Suprapubic skin (tissue), 4 donors: ENCODE results near the gene FRY. TPM values are rescaled to one million over a fixed set of nuclear protein-coding genes. Genes with fewer than 3 reads are reported as not detected.

Experiments
- DNase-seq, 2 donors: peaks; one replicate each; pipeline ENCODE4 v3.0.0-alpha.2; 2019; ENCODE audit warnings: low spot score in 2 of 2
- H3K27ac ChIP-seq: fragments of 200-600 bp; sonication (generic); one replicate; pipeline ENCODE4 v1.5.1; 2019
- H3K27me3 ChIP-seq: fragments of 200-600 bp; sonication (generic); one replicate; pipeline ENCODE4 v1.5.1; 2019
- H3K36me3 ChIP-seq: fragments of 200-600 bp; sonication (generic); one replicate; pipeline ENCODE4 v1.5.1; 2019
- H3K4me1 ChIP-seq: fragments of 200-600 bp; sonication (generic); one replicate; pipeline ENCODE4 v1.5.1; 2019
- H3K4me3 ChIP-seq: fragments of 200-600 bp; sonication (generic); one replicate; pipeline ENCODE4 v1.5.1; 2019; ENCODE audit warnings: mild to moderate bottlenecking
- H3K9me3 ChIP-seq: fragments of 200-600 bp; sonication (generic); one replicate; pipeline ENCODE4 v1.5.1; 2019
- CTCF ChIP-seq, 2 donors: fragments of 200-600 bp in 1 of 2; fragments of 450-650 bp in 1 of 2; sonication (generic) in 1 of 2; IDR thresholded peaks; one replicate each; pipeline ENCODE4 v1.5.1; 2016 to 2019; ENCODE audit warnings: antibody characterized with exemption in 2 of 2, mild to moderate bottlenecking in 1 of 2, moderate library complexity in 1 of 2
- EP300 ChIP-seq: sonication (generic); formaldehyde crosslinking; IDR thresholded peaks from one replicate; pipeline ENCODE4 v1.6.1; 2017; ENCODE audit warnings: antibody characterized with exemption
- POLR2A ChIP-seq, 2 donors: fragments of 450-650 bp; IDR thresholded peaks; one replicate each; pipeline ENCODE4 v1.6.1; 2017; ENCODE audit warnings: antibody characterized with exemption in 2 of 2, mild to moderate bottlenecking in 2 of 2, moderate library complexity in 2 of 2
- POLR2AphosphoS5 ChIP-seq, 3 donors: sonication (generic); formaldehyde crosslinking; IDR thresholded peaks; one replicate each; pipeline ENCODE4 v1.6.1; 2017; ENCODE audit warnings: antibody characterized with exemption in 3 of 3
- WGBS: methylation state at CpG from one replicate; pipeline ENCODE4 v1.1.5; 2018; 5-methylcytosine and 5-hydroxymethylcytosine counted together
- total RNA-seq, 4 donors: library from RNA; depleted of rRNA; stranded (reverse); fragments of >200 nt; gene quantifications; one replicate each; pipeline ENCODE4 v1.1.0, GENCODE V29; 2016

FRY gene
- total RNA-seq, 4 donors from 2014 or later: 22.5 to 39.6 (median 26.8) TPM

- DNase-seq: no peak
- Histone ChIP-seq H3K4me1 (no peaks in the 10 kb centered on the region), H3K27me3 (no peaks in the 10 kb centered on the region), H3K27ac (no peak overlapping the region), H3K36me3 (peaks cover 34% of the 10 kb centered on the region), H3K9me3 (no peaks in the 10 kb centered on the region), H3K4me3 (no peak overlapping the region)
- 92% methylated on average over 2 of the region's 2 CpGs for WGBS
- no peak for TF ChIP-seq CTCF (IDR thresholded peaks at IDR 0.05)
- no peak for TF ChIP-seq POLR2A (IDR thresholded peaks at IDR 0.05)
- no peak for TF ChIP-seq POLR2AphosphoS5 (IDR thresholded peaks at IDR 0.05)
- TF ChIP-seq EP300: no peak
These were observed 178.1 kb downstream of the FRY start for GRCh38 chr13:32209652-32210051.

- H3K9me3 ChIP-seq: no peaks in the 10 kb centered on the region
- no peak overlapping the region for H3K27ac ChIP-seq
- TF ChIP-seq POLR2A (IDR thresholded peaks at IDR 0.05) (no peak), EP300 (no peak), POLR2AphosphoS5 (IDR thresholded peaks at IDR 0.05) (no peak), CTCF (IDR thresholded peaks at IDR 0.05) (no peak)
- no peak overlapping the region for H3K4me3 ChIP-seq
- no peak for DNase-seq
- peaks cover 37% of the 10 kb centered on the region for H3K36me3 ChIP-seq
- no peaks in the 10 kb centered on the region for H3K4me1 ChIP-seq
- H3K27me3 ChIP-seq: no peaks in the 10 kb centered on the region
These were observed 178.5 kb downstream of the FRY start for GRCh38 chr13:32210101-32210500.

- Histone ChIP-seq H3K27me3 (no peaks in the 10 kb centered on the region), H3K4me3 (no peak overlapping the region), H3K9me3 (no peaks in the 10 kb centered on the region), H3K27ac (no peak overlapping the region), H3K36me3 (peaks cover 41% of the 10 kb centered on the region), H3K4me1 (no peaks in the 10 kb centered on the region)
- TF ChIP-seq EP300 (no peak), POLR2AphosphoS5 (IDR thresholded peaks at IDR 0.05) (no peak), CTCF (IDR thresholded peaks at IDR 0.05) (no peak), POLR2A (IDR thresholded peaks at IDR 0.05) (no peak)
- 82% methylated on average over 3 of the region's 3 CpGs for WGBS
- DNase-seq: no peak
These were observed 180.2 kb downstream of the FRY start for GRCh38 chr13:32211813-32212212.

GRCh38 chr13:32212421-32212820 lies 180.8 kb downstream of the FRY start:
- Histone ChIP-seq H3K9me3 (no peaks in the 10 kb centered on the region), H3K36me3 (peaks cover 41% of the 10 kb centered on the region), H3K27me3 (no peaks in the 10 kb centered on the region), H3K4me3 (no peak overlapping the region), H3K27ac (no peak overlapping the region), H3K4me1 (no peaks in the 10 kb centered on the region)
- no peak for TF ChIP-seq POLR2AphosphoS5 (IDR thresholded peaks at IDR 0.05)
- no peak for TF ChIP-seq EP300
- TF ChIP-seq POLR2A (IDR thresholded peaks at IDR 0.05): no peak
- no peak for TF ChIP-seq CTCF (IDR thresholded peaks at IDR 0.05)
- DNase-seq: no peak
- 83% methylated on average over 3 of the region's 3 CpGs for WGBS

GRCh38 chr13:32213626-32214025 lies 182.1 kb downstream of the FRY start:
- no peaks in the 10 kb centered on the region for H3K4me1 ChIP-seq
- H3K27ac ChIP-seq: no peak overlapping the region
- TF ChIP-seq CTCF (IDR thresholded peaks at IDR 0.05) (no peak), POLR2AphosphoS5 (IDR thresholded peaks at IDR 0.05) (no peak), POLR2A (IDR thresholded peaks at IDR 0.05) (no peak), EP300 (no peak)
- H3K9me3 ChIP-seq: no peaks in the 10 kb centered on the region
- no peak overlapping the region for H3K4me3 ChIP-seq
- no peaks in the 10 kb centered on the region for H3K27me3 ChIP-seq
- peaks cover 38% of the 10 kb centered on the region for H3K36me3 ChIP-seq
- DNase-seq: no peak
